Middle frontal gyrus (tissue), 1 donor: ENCODE data around the gene NFYB.
"Not testable (repeated sequence)": the region's sequence is repeated elsewhere in the genome, so short reads cannot be mapped to it uniquely, and the experiment has no call there.

ENCODE experiments used
- DNase-seq: peaks from one replicate; pipeline ENCODE4 v3.0.0-alpha.2; 2015; ENCODE audit warnings: low spot score; ENCODE audit errors: extremely low spot score

Gene NFYB

GRCh38 chr12:104115587-104115975, 22.4 kb downstream of the NFYB start:
- DNase-seq = no peak

GRCh38 chr12:104114834-104115586, 23.0 kb downstream of the NFYB start:
- not testable (repeated sequence) for DNase-seq

- DNase-seq = no peak
Measured at GRCh38 chr12:104109446-104110271, 28.4 kb downstream of the NFYB start.

GRCh38 chr12:104108755-104109445, 29.1 kb downstream of the NFYB start:
- peak; percentile 74 for DNase-seq

- no peak for DNase-seq
Measured at GRCh38 chr12:104106965-104107364, 31.0 kb downstream of the NFYB start.

- no peak for DNase-seq
Measured at GRCh38 chr12:104105461-104105860, 32.5 kb downstream of the NFYB start.

GRCh38 chr12:104097954-104098353, 40.1 kb downstream of the NFYB start:
- no peak for DNase-seq

- DNase-seq = no peak
Measured at GRCh38 chr12:104095289-104095688, 42.7 kb downstream of the NFYB start.

- no peak for DNase-seq
Measured at GRCh38 chr12:104094284-104094683, 43.7 kb downstream of the NFYB start.

- no peak for DNase-seq
Measured at GRCh38 chr12:104091136-104091535, 46.9 kb downstream of the NFYB start.

- no peak for DNase-seq
Measured at GRCh38 chr12:104090685-104091084, 47.3 kb downstream of the NFYB start.

GRCh38 chr12:104083769-104084475, 54.1 kb downstream of the NFYB start:
- no peak for DNase-seq

- no peak for DNase-seq
Measured at GRCh38 chr12:104080764-104081163, 57.2 kb downstream of the NFYB start.

GRCh38 chr12:104079024-104079423, 59.0 kb downstream of the NFYB start:
- no peak for DNase-seq

- DNase-seq = no peak
Measured at GRCh38 chr12:104073699-104074098, 64.3 kb downstream of the NFYB start.

GRCh38 chr12:104072099-104072498, 65.9 kb downstream of the NFYB start:
- DNase-seq = no peak
